ENCODE data around the gene ANKRD13B.
A peak's percentile ranks its signal among the peaks of the same experiment; 100 is the strongest.
"Not testable (repeated sequence)": the region's sequence is repeated elsewhere in the genome, so short reads cannot be mapped to it uniquely, and the experiment has no call there.

Gene ANKRD13B
- 3.1 to 4.7 reads per million in 2 donors for total RNA-seq

GRCh38 chr17:29592850-29593551 lies at the start of gene ANKRD13B:
Gene ANKRD13B, plus strand, starts transcription at chr17:29593132. Its CDS starts 490 bp downstream, at chr17:29593622.
- peak in 1 of 5 experiments; percentile 41 for DNase-seq

- DNase-seq: no peak
Observed at GRCh38 chr17:29544066-29544465, 48.9 kb upstream of the ANKRD13B start.

- DNase-seq: no peak
Observed at GRCh38 chr17:29546085-29546484, 46.8 kb upstream of the ANKRD13B start.

- DNase-seq: no peak
Observed at GRCh38 chr17:29546830-29547229, 46.1 kb upstream of the ANKRD13B start.

- DNase-seq: peak in 1 of 5 experiments; percentile 73
Observed at GRCh38 chr17:29549177-29549923, 43.6 kb upstream of the ANKRD13B start.

GRCh38 chr17:29555840-29556239 lies 37.1 kb upstream of the ANKRD13B start:
- no peak for DNase-seq

GRCh38 chr17:29557085-29557738 lies 35.7 kb upstream of the ANKRD13B start:
- DNase-seq: peak in 1 of 5 experiments; percentile 37

- DNase-seq: peak in 1 of 5 experiments; percentile 30
Observed at GRCh38 chr17:29557739-29558116, 35.2 kb upstream of the ANKRD13B start.

GRCh38 chr17:29558139-29558538 lies 34.8 kb upstream of the ANKRD13B start:
- DNase-seq: not testable (repeated sequence)

- no peak for DNase-seq
Observed at GRCh38 chr17:29559640-29560039, 33.3 kb upstream of the ANKRD13B start.

- no peak for DNase-seq
Observed at GRCh38 chr17:29560316-29560715, 32.6 kb upstream of the ANKRD13B start.

- peak in 1 of 5 experiments; percentile 52 for DNase-seq
Observed at GRCh38 chr17:29561554-29562517, 31.1 kb upstream of the ANKRD13B start.

GRCh38 chr17:29562615-29563014 lies 30.3 kb upstream of the ANKRD13B start:
- no peak for DNase-seq

GRCh38 chr17:29563816-29564215 lies 29.1 kb upstream of the ANKRD13B start:
- peak in 2 of 5 experiments; percentile 31 to 47 for DNase-seq

- peak in 4 of 5 experiments; percentile 31 to 82 (median 40) for DNase-seq
Observed at GRCh38 chr17:29565643-29566472, 27.1 kb upstream of the ANKRD13B start.

GRCh38 chr17:29566473-29567303 lies 26.2 kb upstream of the ANKRD13B start, which contains the start of gene ABHD15:
Gene ABHD15, minus strand, starts transcription at chr17:29567037. Its CDS starts 71 bp downstream, at chr17:29566966.
- peak in 4 of 5 experiments; percentile 30 to 75 (median 50) for DNase-seq

- no peak for DNase-seq
Observed at GRCh38 chr17:29567304-29567553, 25.7 kb upstream of the ANKRD13B start.

- DNase-seq: peak; percentile 52 to 88 (median 70)
Observed at GRCh38 chr17:29567554-29568330, 25.2 kb upstream of the ANKRD13B start.

Measured in T-helper 2 cell (primary cell).